Ovary (tissue), 3 donors: ENCODE results near the gene PRDM7.
"Not testable (repeated sequence)": the region's sequence is repeated elsewhere in the genome, so short reads cannot be mapped to it uniquely, and the experiment has no call there.

Source experiments
- CTCF ChIP-seq, 3 donors: fragments of 450-650 bp in 2 of 3; fragments of 200-600 bp in 1 of 3; IDR thresholded peaks; one replicate each; pipeline versions ENCODE4 v1.5.1 to v1.8.0; 2016 to 2022; ENCODE audit warnings: antibody characterized with exemption in 3 of 3, mild to moderate bottlenecking in 1 of 3
- EP300 ChIP-seq: sonication (generic); formaldehyde crosslinking; IDR thresholded peaks from one replicate; pipeline ENCODE4 v1.6.1; 2017; ENCODE audit warnings: antibody characterized with exemption
- donor health status: DM: no; HTN: no; CAD: no.

DNA sequence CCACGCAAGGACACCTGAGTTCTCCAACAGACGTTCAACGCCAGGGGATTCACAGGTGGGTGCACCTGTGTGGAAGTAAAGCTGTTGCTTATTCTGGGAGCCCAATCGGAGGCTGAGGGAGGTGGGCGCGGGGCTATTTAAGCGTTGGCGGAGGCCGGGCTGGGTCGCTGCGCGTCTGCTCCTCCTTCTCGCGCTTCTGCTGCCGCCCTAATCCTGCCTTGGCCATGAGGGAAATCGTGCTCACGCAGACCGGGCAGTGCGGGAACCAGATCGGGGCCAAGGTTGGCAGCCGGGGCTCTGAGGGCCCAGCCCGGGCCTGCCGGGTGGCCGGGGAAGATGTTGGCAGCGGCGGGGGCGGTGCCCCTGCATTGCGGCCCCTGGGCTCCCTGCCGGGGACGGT, 16.7 kb upstream of the PRDM7 start:
- not testable (repeated sequence) for TF ChIP-seq CTCF (IDR thresholded peaks at IDR 0.05); EP300
